ENCODE data around the gene DOK4.
A peak's percentile ranks its signal among the peaks of the same experiment; 100 is the strongest.

The DOK4 gene

GRCh38 chr16:57485916-57486857 is at the start of gene DOK4:
Gene DOK4, minus strand, starts transcription at chr16:57486493. Its CDS starts 6,986 bp downstream, at chr16:57479507.
- DNase-seq, result peak; percentile 42

- peak; percentile 48 for DNase-seq
These were observed 49.5 kb upstream of the DOK4 start for GRCh38 chr16:57535680-57536305.

- no peak for DNase-seq
These were observed 48.8 kb upstream of the DOK4 start for GRCh38 chr16:57534881-57535658.

- no peak for DNase-seq
These were observed 48.1 kb upstream of the DOK4 start for GRCh38 chr16:57534337-57534880.

GRCh38 chr16:57533431-57534336 is 47.4 kb upstream of the DOK4 start:
- DNase-seq, result no peak

GRCh38 chr16:57532266-57532625 is 46.0 kb upstream of the DOK4 start:
- DNase-seq, result no peak

GRCh38 chr16:57531635-57532265 is 45.5 kb upstream of the DOK4 start:
- no peak for DNase-seq

- DNase-seq, result no peak
These were observed 44.9 kb upstream of the DOK4 start for GRCh38 chr16:57531253-57531575.

GRCh38 chr16:57530522-57531252 is 44.4 kb upstream of the DOK4 start:
- DNase-seq, result no peak

- no peak for DNase-seq
These were observed 43.8 kb upstream of the DOK4 start for GRCh38 chr16:57530104-57530521.

- DNase-seq, result no peak
These were observed 43.3 kb upstream of the DOK4 start for GRCh38 chr16:57529391-57530103.

GRCh38 chr16:57528499-57529390 is 42.5 kb upstream of the DOK4 start:
- no peak for DNase-seq

GRCh38 chr16:57527610-57528360 is 41.5 kb upstream of the DOK4 start:
- DNase-seq, result no peak

GRCh38 chr16:57527027-57527426 is 40.7 kb upstream of the DOK4 start:
- DNase-seq, result no peak

GRCh38 chr16:57526498-57526897 is 40.2 kb upstream of the DOK4 start:
- no peak for DNase-seq

- DNase-seq, result no peak
These were observed 39.5 kb upstream of the DOK4 start for GRCh38 chr16:57525761-57526160.

GRCh38 chr16:57522960-57523359 is 36.7 kb upstream of the DOK4 start:
- no peak for DNase-seq

- peak; percentile 66 for DNase-seq
These were observed 33.6 kb upstream of the DOK4 start for GRCh38 chr16:57519796-57520360.

All from NCI-H1092 (cell line).